GM23248 (cell line): Measurements from ENCODE around the gene TXNIP. TPM values are rescaled to one million over a fixed set of nuclear protein-coding genes. Genes with fewer than 3 reads are reported as not detected.

Source experiments
- DNase-seq: peaks from one replicate; pipeline ENCODE4 v3.0.0-alpha.2; 2015
- H2AFZ ChIP-seq: fragments of 200-600 bp; sonication (generic); 2 replicates; pipeline ENCODE4 v1.6.1; 2016; ENCODE audit warnings: antibody characterized with exemption
- H3F3A ChIP-seq: fragments of 200-600 bp; sonication (generic); 2 replicates; pipeline ENCODE4 v1.6.1; 2016; ENCODE audit warnings: mild to moderate bottlenecking, antibody characterized with exemption, mixed run types; ENCODE audit not compliant: insufficient read depth
- H3K27ac ChIP-seq: fragments of 200-600 bp; sonication (generic); 2 replicates; pipeline ENCODE4 v1.5.1; 2016; ENCODE audit warnings: mild to moderate bottlenecking
- H3K27me3 ChIP-seq: fragments of 200-600 bp; sonication (generic); replicated peaks from 2 replicates; pipeline ENCODE4 v1.6.1; 2016; ENCODE audit warnings: mild to moderate bottlenecking; ENCODE audit not compliant: insufficient read depth
- H3K36me3 ChIP-seq: fragments of 200-600 bp; sonication (generic); 2 replicates; pipeline ENCODE4 v1.6.1; 2016; ENCODE audit warnings: low read depth, mild to moderate bottlenecking
- H3K4me1 ChIP-seq: fragments of 200-600 bp; sonication (generic); 2 replicates; pipeline ENCODE4 v1.6.1; 2016; ENCODE audit warnings: mild to moderate bottlenecking; ENCODE audit not compliant: insufficient read depth
- H3K4me2 ChIP-seq: fragments of 200-600 bp; sonication (generic); one replicate; pipeline ENCODE4 v1.6.1; 2016; ENCODE audit warnings: mild to moderate bottlenecking; ENCODE audit not compliant: unreplicated experiment
- H3K4me3 ChIP-seq: fragments of 200-600 bp; sonication (generic); 2 replicates; pipeline ENCODE4 v1.5.1; 2016; ENCODE audit warnings: mild to moderate bottlenecking
- H3K79me2 ChIP-seq: fragments of 200-600 bp; sonication (generic); 2 replicates; pipeline ENCODE4 v1.6.1; 2016; ENCODE audit warnings: mild to moderate bottlenecking; ENCODE audit not compliant: insufficient read depth
- H3K9ac ChIP-seq: fragments of 200-600 bp; sonication (generic); 2 replicates; pipeline ENCODE4 v1.6.1; 2016; ENCODE audit warnings: mild to moderate bottlenecking
- H3K9me2 ChIP-seq: fragments of 200-600 bp; sonication (generic); 2 replicates; pipeline ENCODE4 v1.6.1; 2016; ENCODE audit warnings: mixed run types, mild to moderate bottlenecking, moderate library complexity; ENCODE audit not compliant: insufficient read depth
- H3K9me3 ChIP-seq: fragments of 200-600 bp; sonication (generic); one replicate; pipeline ENCODE4 v1.6.1; 2017; ENCODE audit warnings: low read depth
- H4K20me1 ChIP-seq: fragments of 200-600 bp; sonication (generic); 2 replicates; pipeline ENCODE4 v1.6.0; 2016; ENCODE audit not compliant: insufficient read depth
- EZH2 ChIP-seq: fragments of 200-600 bp; sonication (generic); IDR thresholded peaks from 2 replicates; pipeline ENCODE4 v1.6.1; 2018; ENCODE audit warnings: antibody characterized with exemption, mild to moderate bottlenecking; ENCODE audit not compliant: insufficient read depth, poor library complexity, severe bottlenecking
- EZH2phosphoT487 ChIP-seq: fragments of 200-600 bp; sonication (generic); IDR thresholded peaks from 2 replicates; pipeline ENCODE4 v1.6.1; 2018; ENCODE audit warnings: antibody characterized with exemption, moderate library complexity, mild to moderate bottlenecking, low read depth; ENCODE audit not compliant: insufficient read depth
- WGBS, 2 experiments: methylation state at CpG; one replicate each; pipeline ENCODE4 v1.1.6; 2015 to 2017; ENCODE audit warnings: low lambda C conversion rate in 2 of 2, low coverage in 1 of 2; ENCODE audit errors: missing lambda C conversion rate in 2 of 2; 5-methylcytosine and 5-hydroxymethylcytosine counted together
- in situ Hi-C: fragments of 300-500 bp; cut with MboI; formaldehyde crosslinking; loops from 2 replicates; pipeline ENCODE4 v1.15.0; 2020
- polyA plus RNA-seq: library from polyadenylated mRNA; unstranded; fragments of >200 nt; fragmentation: Nextera tagmentation; extraction: Ambion mirVana; gene quantifications from 2 replicates; pipeline ENCODE4 v1.2.1, GENCODE V29; 2016
- total RNA-seq: library from RNA; depleted of rRNA; stranded (reverse); fragments of >200 nt; shearing (Covaris generic); gene quantifications from 2 replicates; pipeline ENCODE4 v1.2.3, GENCODE V29; 2014

Gene TXNIP
- total and polyA plus RNA-seq, 2 experiments from 2014 or later: 169 to 263 TPM

- Histone ChIP-seq H3K4me2 (peak overlapping the region; percentile 99), H3K9me3 (no peaks in the 10 kb centered on the region), H3K79me2 (peaks cover 54% of the 10 kb centered on the region), H3K4me3 (peak overlapping the region; percentile 80), H4K20me1 (no peaks in the 10 kb centered on the region), H3K9me2 (no peaks in the 10 kb centered on the region), H2AFZ (peak overlapping the region; percentile 68), H3K27ac (peak overlapping the region; percentile 88), H3K36me3 (0 out of 2 replicates have a peak, but pooled peaks cover 4% of the 10 kb centered on the region), H3F3A (peaks cover 40% of the 10 kb centered on the region), H3K4me1 (peaks cover 28% of the 10 kb centered on the region), H3K27me3 (no peaks in the 10 kb centered on the region), H3K9ac (peak overlapping the region; percentile 88)
- DNase-seq: peak; percentile 61
- in situ Hi-C loops: no loop called here
- TF ChIP-seq EZH2 (no peak), EZH2phosphoT487 (no peak)
- WGBS, 2 experiments: 0 to 1% methylated on average over 3 of the region's 3 CpGs
Measured at GRCh38 chr1:145956781-145957442, 39.5 kb downstream of the TXNIP start.

- no peaks in the 10 kb centered on the region for H3K27me3 ChIP-seq
- H3K79me2 ChIP-seq: peaks cover 59% of the 10 kb centered on the region
- DNase-seq: no peak
- H3K9me3 ChIP-seq: no peaks in the 10 kb centered on the region
- H4K20me1 ChIP-seq: no peaks in the 10 kb centered on the region
- peaks cover 40% of the 10 kb centered on the region for H3F3A ChIP-seq
- in situ Hi-C loops: no loop called here
- H3K9ac ChIP-seq: peak overlapping the region; percentile 88
- H3K4me2 ChIP-seq: peak overlapping the region; percentile 99
- H3K27ac ChIP-seq: peak overlapping the region; percentile 88
- H3K4me1 ChIP-seq: peaks cover 28% of the 10 kb centered on the region
- H3K9me2 ChIP-seq: no peaks in the 10 kb centered on the region
- H2AFZ ChIP-seq: peak overlapping the region; percentile 68
- 0 out of 2 replicates have a peak, but pooled peaks cover 6% of the 10 kb centered on the region for H3K36me3 ChIP-seq
- H3K4me3 ChIP-seq: peak overlapping the region; percentile 80
- TF ChIP-seq EZH2phosphoT487 (no peak), EZH2 (no peak)
Measured at GRCh38 chr1:145956361-145956760, 40.0 kb downstream of the TXNIP start.

GRCh38 chr1:145955436-145955835 lies 40.9 kb downstream of the TXNIP start:
- WGBS, 2 experiments: 5 to 6% methylated on average over 2 of the region's 2 CpGs
- DNase-seq: peak; percentile 61

GRCh38 chr1:145953861-145954260 lies 42.5 kb downstream of the TXNIP start:
- Histone ChIP-seq H3F3A (peaks cover 28% of the 10 kb centered on the region), H3K9ac (no peak overlapping the region), H3K79me2 (peaks cover 84% of the 10 kb centered on the region), H3K27me3 (no peaks in the 10 kb centered on the region), H3K4me3 (0 out of 2 replicates have a peak overlapping the region, but pooled peaks have one; percentile 9), H3K27ac (no peak overlapping the region), H3K4me1 (peaks cover 28% of the 10 kb centered on the region), H3K4me2 (peak overlapping the region; percentile 24), H3K36me3 (0 out of 2 replicates have a peak, but pooled peaks cover 6% of the 10 kb centered on the region), H3K9me3 (no peaks in the 10 kb centered on the region), H4K20me1 (no peaks in the 10 kb centered on the region), H2AFZ (no peak overlapping the region), H3K9me2 (no peaks in the 10 kb centered on the region)
- WGBS, 2 experiments: 25 to 32% methylated on average over 6 of the region's 6 CpGs
- peak; percentile 43 for DNase-seq
- TF ChIP-seq EZH2phosphoT487 (no peak), EZH2 (no peak)
- in situ Hi-C loops: no loop called here

More at GRCh38 chr1:145955436-145955835, 40.9 kb downstream of the TXNIP start:
- Histone ChIP-seq H3K36me3 (0 out of 2 replicates have a peak, but pooled peaks cover 6% of the 10 kb centered on the region), H4K20me1 (no peaks in the 10 kb centered on the region), H3K79me2 (peaks cover 68% of the 10 kb centered on the region), H3K27me3 (no peaks in the 10 kb centered on the region), H3K9me3 (no peaks in the 10 kb centered on the region), H3K4me3 (peak overlapping the region; percentile 80), H3K9me2 (no peaks in the 10 kb centered on the region), H3K27ac (peak overlapping the region; percentile 88; the same call in 1 of the 2 replicates), H3F3A (peaks cover 40% of the 10 kb centered on the region), H2AFZ (no peak overlapping the region), H3K9ac (peak overlapping the region; percentile 88), H3K4me2 (peak overlapping the region; percentile 99), H3K4me1 (peaks cover 28% of the 10 kb centered on the region)
- in situ Hi-C loops: no loop called here
- TF ChIP-seq EZH2 (no peak), EZH2phosphoT487 (no peak)
